Upper lobe of right lung (tissue), 1 donor: ENCODE results near the gene ADTRP. TPM values are rescaled to one million over a fixed set of nuclear protein-coding genes. Genes with fewer than 3 reads are reported as not detected.

Source experiments
- ATAC-seq: fragments of 200-7000 bp; cut with Tn5 transposase; one replicate; pipeline ENCODE4 v1.9.1; 2020; ENCODE audit warnings: mild to moderate bottlenecking, moderate library complexity
- DNase-seq: peaks from one replicate; pipeline ENCODE4 v3.0.0-alpha.2; 2020
- H3K27ac ChIP-seq: fragments of 200-600 bp; one replicate; pipeline ENCODE4 v1.8.0; 2022
- H3K27me3 ChIP-seq: fragments of 200-600 bp; one replicate; pipeline ENCODE4 v1.8.0; 2022; ENCODE audit warnings: mild to moderate bottlenecking
- H3K36me3 ChIP-seq: fragments of 200-600 bp; one replicate; pipeline ENCODE4 v1.8.0; 2022
- H3K4me1 ChIP-seq: fragments of 200-600 bp; one replicate; pipeline ENCODE4 v1.8.0; 2022
- H3K4me3 ChIP-seq: fragments of 200-600 bp; one replicate; pipeline ENCODE4 v1.8.0; 2022; ENCODE audit warnings: mild to moderate bottlenecking
- H3K9me3 ChIP-seq: fragments of 200-600 bp; one replicate; pipeline ENCODE4 v1.8.0; 2022
- intact Hi-C: fragments of 100-400 bp; cut with DNase I; formaldehyde crosslinking; loops from one replicate; pipeline ENCODE4 v1.11.0; 2022
- total RNA-seq: library from RNA; stranded (reverse); fragmentation: NEBNext Ultra II Directional; extraction: Animal tissue kit (Norgen Biotek cat#: 25700); gene quantifications from one replicate; pipeline ENCODE4 v1.2.1, GENCODE V29; 2021
- TF ChIP-seq, protein P1 (sequence below): fragments of 200-600 bp; IDR thresholded peaks from one replicate; pipeline ENCODE4 v1.8.0; 2022; ENCODE audit warnings: antibody characterized with exemption
- donor health status: DM: no; HTN: yes; CAD: no; lungs with severe emphysema.

Gene ADTRP
- total RNA-seq, 1 donor from 2014 or later = 21.0 TPM

DNA sequence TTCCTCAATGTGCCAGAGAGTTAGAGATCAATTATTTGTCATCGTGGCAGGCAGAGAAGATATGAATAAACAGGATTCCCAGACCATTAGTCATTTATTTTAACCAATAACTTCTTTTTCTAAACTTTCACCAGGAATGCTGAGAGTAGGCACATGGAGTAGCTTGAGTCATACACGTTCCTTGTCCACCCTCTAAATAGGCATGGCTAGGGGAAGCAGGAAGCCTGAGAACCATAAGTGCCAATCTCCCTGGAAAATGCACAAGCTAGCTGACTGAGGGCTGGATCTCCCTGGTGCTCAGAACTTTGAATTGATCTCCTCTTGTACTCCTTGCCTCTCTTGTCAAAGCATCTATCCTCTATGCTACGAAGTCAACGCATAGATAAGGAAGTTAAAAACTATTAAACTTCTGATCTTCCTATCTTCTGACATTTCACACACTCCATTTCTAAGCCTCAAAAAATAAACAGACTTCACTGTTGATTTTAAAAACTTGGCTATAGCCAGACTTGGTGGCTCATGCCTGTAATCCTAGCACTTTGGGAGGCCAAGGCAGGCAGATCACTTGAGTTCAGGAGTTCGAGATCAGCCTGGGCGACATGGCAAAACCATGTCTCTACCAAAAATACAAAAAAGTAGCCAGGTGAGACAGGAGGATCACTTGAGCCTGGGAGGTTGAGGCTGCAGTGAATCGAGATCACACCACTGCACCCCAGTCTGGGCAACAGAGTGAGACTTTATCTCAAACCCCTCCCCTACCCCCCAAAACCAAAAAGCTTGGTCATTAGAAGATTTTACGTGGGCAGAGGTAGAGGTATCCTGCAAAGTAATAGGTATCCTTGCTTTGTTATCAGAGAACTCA is 11.8 kb downstream of the ADTRP start:
- H3K36me3 ChIP-seq = no peaks in the 10 kb centered on the region
- TF ChIP-seq, protein P1, sequence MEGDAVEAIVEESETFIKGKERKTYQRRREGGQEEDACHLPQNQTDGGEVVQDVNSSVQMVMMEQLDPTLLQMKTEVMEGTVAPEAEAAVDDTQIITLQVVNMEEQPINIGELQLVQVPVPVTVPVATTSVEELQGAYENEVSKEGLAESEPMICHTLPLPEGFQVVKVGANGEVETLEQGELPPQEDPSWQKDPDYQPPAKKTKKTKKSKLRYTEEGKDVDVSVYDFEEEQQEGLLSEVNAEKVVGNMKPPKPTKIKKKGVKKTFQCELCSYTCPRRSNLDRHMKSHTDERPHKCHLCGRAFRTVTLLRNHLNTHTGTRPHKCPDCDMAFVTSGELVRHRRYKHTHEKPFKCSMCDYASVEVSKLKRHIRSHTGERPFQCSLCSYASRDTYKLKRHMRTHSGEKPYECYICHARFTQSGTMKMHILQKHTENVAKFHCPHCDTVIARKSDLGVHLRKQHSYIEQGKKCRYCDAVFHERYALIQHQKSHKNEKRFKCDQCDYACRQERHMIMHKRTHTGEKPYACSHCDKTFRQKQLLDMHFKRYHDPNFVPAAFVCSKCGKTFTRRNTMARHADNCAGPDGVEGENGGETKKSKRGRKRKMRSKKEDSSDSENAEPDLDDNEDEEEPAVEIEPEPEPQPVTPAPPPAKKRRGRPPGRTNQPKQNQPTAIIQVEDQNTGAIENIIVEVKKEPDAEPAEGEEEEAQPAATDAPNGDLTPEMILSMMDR = no peak
- peak; percentile 42 for ATAC-seq

DNA sequence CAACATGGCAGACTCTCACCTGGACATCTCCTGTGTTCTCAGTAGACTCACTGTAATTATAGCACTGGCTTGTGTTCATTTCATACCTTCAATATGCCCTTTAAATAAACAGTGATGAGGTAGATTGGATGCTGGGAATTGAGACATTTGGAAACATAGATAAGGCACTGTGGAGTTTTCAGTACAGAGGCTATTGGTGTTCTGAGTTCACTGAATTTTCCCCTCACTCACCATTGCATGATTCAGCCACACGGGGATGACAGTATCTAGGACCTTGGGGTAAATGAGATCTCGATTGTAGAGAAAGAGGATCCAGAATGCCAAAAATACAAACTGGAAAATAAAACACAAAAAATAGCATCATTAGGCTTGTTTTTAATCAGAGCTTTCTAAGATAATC is 12.6 kb downstream of the ADTRP start:
- no peak overlapping the region for H3K27ac ChIP-seq
- no peaks in the 10 kb centered on the region for H3K9me3 ChIP-seq
- no peak for ATAC-seq
- no peak for DNase-seq
- H3K4me3 ChIP-seq = no peak overlapping the region
- H3K36me3 ChIP-seq = no peaks in the 10 kb centered on the region
- TF ChIP-seq, protein P1 = no peak
- H3K4me1 ChIP-seq = peaks cover 32% of the 10 kb centered on the region
- no peaks in the 10 kb centered on the region for H3K27me3 ChIP-seq
- intact Hi-C loops = no loop called here

More for the DNA sequence above, 11.8 kb downstream of the ADTRP start:
- no peaks in the 10 kb centered on the region for H3K27me3 ChIP-seq
- H3K4me3 ChIP-seq = no peak overlapping the region
- H3K9me3 ChIP-seq = no peaks in the 10 kb centered on the region
- H3K4me1 ChIP-seq = peaks cover 37% of the 10 kb centered on the region
- H3K27ac ChIP-seq = peak overlapping the region; percentile 61
- no peak for DNase-seq
- intact Hi-C loops = no loop called here

DNA sequence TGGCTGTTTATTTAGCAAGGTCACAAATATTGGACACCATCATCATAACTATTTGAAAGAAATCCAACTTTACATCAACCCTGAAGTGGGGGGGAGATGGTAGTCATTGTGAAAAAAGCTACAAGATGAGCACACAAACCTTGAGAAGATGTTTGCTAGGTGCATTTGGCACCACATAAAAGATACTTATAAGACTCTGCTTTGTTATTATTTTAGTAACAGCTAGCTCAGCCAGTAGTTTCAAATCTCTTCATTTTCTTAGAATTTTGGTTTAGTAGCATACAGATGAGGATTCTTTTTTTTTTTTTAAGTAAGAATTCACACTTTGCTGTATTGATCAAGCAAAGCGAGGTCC is 14.4 kb downstream of the ADTRP start:
- Histone ChIP-seq H3K36me3 (no peaks in the 10 kb centered on the region), H3K4me1 (peaks cover 18% of the 10 kb centered on the region), H3K27me3 (no peaks in the 10 kb centered on the region), H3K27ac (no peak overlapping the region), H3K4me3 (no peak overlapping the region), H3K9me3 (no peaks in the 10 kb centered on the region)
- DNase-seq = no peak
- ATAC-seq = no peak
- TF ChIP-seq, protein P1 = no peak
- intact Hi-C loops = no loop called here

DNA sequence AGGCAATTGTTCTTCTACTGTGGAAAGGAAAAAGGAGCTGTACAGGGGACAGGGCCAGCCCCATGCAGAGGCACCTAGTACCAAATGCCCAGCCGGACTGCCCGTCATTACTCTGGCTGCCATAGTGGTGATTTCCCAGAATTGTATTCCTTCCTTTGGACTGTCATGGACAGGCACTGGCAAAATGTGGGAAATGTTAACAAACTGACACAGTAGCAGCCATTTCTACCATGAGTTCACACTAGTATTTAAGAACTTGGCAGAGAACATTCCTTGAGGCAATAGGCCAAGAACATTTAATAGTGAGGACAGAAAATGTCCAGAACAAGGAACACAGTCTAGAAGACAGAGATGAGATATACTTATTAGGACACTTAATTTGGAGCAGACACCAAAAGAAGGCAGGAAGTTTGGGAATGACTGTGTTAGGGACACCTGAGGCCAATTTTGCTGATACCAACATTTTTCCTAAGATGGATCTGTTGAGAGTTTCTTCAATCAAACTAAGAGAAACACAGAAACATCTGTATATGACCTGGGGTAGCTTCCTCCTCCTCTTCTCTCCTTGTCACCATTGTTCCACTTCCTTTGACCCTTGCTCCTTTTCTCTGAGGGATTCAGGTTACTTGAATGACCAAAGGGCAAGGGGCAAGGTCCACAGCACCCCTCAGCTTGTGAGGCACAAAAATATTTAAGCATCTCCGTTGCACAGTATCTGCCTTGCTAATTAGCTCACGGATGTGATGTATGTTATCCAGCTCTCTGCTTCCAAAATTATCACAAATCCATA is 14.9 kb downstream of the ADTRP start:
- H3K9me3 ChIP-seq = no peaks in the 10 kb centered on the region
- H3K4me3 ChIP-seq = no peak overlapping the region
- peaks cover 18% of the 10 kb centered on the region for H3K4me1 ChIP-seq
- H3K27me3 ChIP-seq = no peaks in the 10 kb centered on the region
- H3K27ac ChIP-seq = no peak overlapping the region
- ATAC-seq (no peak), DNase-seq (no peak)
- intact Hi-C loops = no loop called here
- TF ChIP-seq, protein P1 = no peak
- no peaks in the 10 kb centered on the region for H3K36me3 ChIP-seq

DNA sequence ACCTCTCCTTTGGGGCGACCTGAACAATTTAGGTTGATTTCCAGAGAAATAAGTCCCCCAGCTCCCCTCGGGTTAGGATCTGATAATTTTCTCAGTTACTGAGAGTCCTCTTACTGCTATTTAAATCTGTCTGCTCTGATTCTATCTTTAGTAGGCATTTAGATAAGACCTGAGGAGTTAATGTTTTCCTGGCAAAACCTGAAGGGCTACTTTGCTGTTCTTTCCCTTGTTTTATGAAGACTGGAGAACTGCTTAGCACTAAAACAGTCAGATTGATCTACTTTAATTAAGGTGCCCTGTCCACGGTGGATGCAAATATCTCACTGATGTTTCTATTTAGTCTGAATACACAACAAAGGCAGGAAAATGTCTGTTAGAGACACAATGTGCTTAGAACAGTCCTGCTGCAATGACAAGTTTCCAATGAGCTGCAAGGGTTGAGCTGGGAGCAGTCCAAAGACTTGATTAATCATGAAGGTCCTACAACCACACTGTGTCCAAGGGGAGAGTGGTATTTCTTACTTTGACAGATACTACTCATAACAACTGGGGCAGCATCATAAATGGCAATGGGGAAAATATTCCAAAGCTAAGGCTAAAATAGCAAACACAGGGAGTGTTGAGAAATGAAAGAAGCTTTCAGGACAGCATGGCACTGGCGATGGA is 15.7 kb downstream of the ADTRP start:
- no peak overlapping the region for H3K27ac ChIP-seq
- no peak for DNase-seq
- no peaks in the 10 kb centered on the region for H3K27me3 ChIP-seq
- H3K36me3 ChIP-seq = no peaks in the 10 kb centered on the region
- intact Hi-C loops = no loop called here
- ATAC-seq = no peak
- H3K4me3 ChIP-seq = no peak overlapping the region
- H3K4me1 ChIP-seq = peaks cover 18% of the 10 kb centered on the region
- no peaks in the 10 kb centered on the region for H3K9me3 ChIP-seq
- TF ChIP-seq, protein P1 = no peak
